OCI-LY3 (cell line): ENCODE measurements around the gene CYP2A7.
"Not testable (repeated sequence)": the region's sequence is repeated elsewhere in the genome, so short reads cannot be mapped to it uniquely, and the experiment has no call there.

Experiments used
- H2AFZ ChIP-seq: fragments of 200-600, 300-600 bp; shearing (Covaris generic); 2 replicates; pipeline ENCODE4 v1.6.0; 2014; ENCODE audit warnings: antibody characterized with exemption, low read depth, low read length
- H3K27ac ChIP-seq: fragments of 200-600, 300-600 bp; sonication (generic); 2 replicates; pipeline ENCODE4 v1.5.1; 2014; ENCODE audit warnings: mild to moderate bottlenecking, low read length, moderate library complexity, mixed read lengths
- H3K27me3 ChIP-seq: fragments of 200-600, 300-600 bp; sonication (generic); 2 replicates; pipeline ENCODE4 v1.6.1; 2014; ENCODE audit warnings: low read depth, low read length, mixed read lengths
- H3K36me3 ChIP-seq: fragments of 200-600, 300-600 bp; sonication (generic); replicated peaks from 2 replicates; pipeline ENCODE3; 2014; ENCODE audit warnings: low read depth, low read length, mixed read lengths
- H3K4me1 ChIP-seq: fragments of 300-600, 200-600 bp; sonication (generic); 2 replicates; pipeline ENCODE4 v1.6.1; 2014; ENCODE audit warnings: low read length, mixed read lengths
- H3K4me2 ChIP-seq: fragments of 200-600, 300-600 bp; sonication (generic); 2 replicates; pipeline ENCODE4 v1.6.1; 2014; ENCODE audit warnings: low read length, mixed read lengths
- H3K4me3 ChIP-seq: fragments of 300-600, 200-600 bp; sonication (generic); 2 replicates; pipeline ENCODE4 v1.5.1; 2014; ENCODE audit warnings: antibody characterized with exemption, mild to moderate bottlenecking, low read length, moderate library complexity
- H3K79me2 ChIP-seq: fragments of 300-600, 200-600 bp; shearing (Covaris generic); 2 replicates; pipeline ENCODE4 v1.6.1; 2014; ENCODE audit warnings: mild to moderate bottlenecking, low read length, mixed read lengths
- H3K9ac ChIP-seq: fragments of 300-600, 200-600 bp; shearing (Covaris generic); 2 replicates; pipeline ENCODE4 v1.6.0; 2014; ENCODE audit warnings: mild to moderate bottlenecking, low read length, moderate library complexity
- H3K9me3 ChIP-seq: fragments of 200-600, 300-600 bp; shearing (Covaris generic); 2 replicates; pipeline ENCODE4 v1.6.1; 2014; ENCODE audit warnings: low read length, mixed read lengths; ENCODE audit not compliant: insufficient read depth
- H4K20me1 ChIP-seq: fragments of 200-600, 300-600 bp; sonication (generic); 2 replicates; pipeline ENCODE4 v1.6.1; 2016; ENCODE audit warnings: low read length, mixed read lengths; ENCODE audit not compliant: insufficient read depth
- CTCF ChIP-seq: fragments of 200-600, 300-600 bp; sonication (generic); IDR thresholded peaks from 2 replicates; pipeline ENCODE4 v1.5.1; 2014; ENCODE audit warnings: antibody characterized with exemption, low read length, low read depth
- EZH2phosphoT487 ChIP-seq: fragments of 200-600 bp; shearing (Covaris generic); IDR thresholded peaks from 2 replicates; pipeline ENCODE4 v1.6.1; 2018; ENCODE audit warnings: antibody characterized with exemption, mixed run types, low read depth

Gene CYP2A7

GRCh38 chr19:40896843-40897789 lies 15.1 kb upstream of the CYP2A7 start:
- not testable (repeated sequence) for H4K20me1 ChIP-seq, H3K27ac ChIP-seq, H3K9ac ChIP-seq, H3K36me3 ChIP-seq, H3K4me3 ChIP-seq, H3K9me3 ChIP-seq, H2AFZ ChIP-seq, H3K4me2 ChIP-seq, H3K4me1 ChIP-seq, H3K79me2 ChIP-seq
- H3K27me3 ChIP-seq = peaks cover 12% of the 10 kb centered on the region

GRCh38 chr19:40896418-40896796 lies 14.4 kb upstream of the CYP2A7 start:
- Histone ChIP-seq H3K9me3 (no peaks in the 10 kb centered on the region), H3K27ac (no peak overlapping the region), H3K36me3 (no peaks in the 10 kb centered on the region), H3K4me2 (no peak overlapping the region), H2AFZ (no peak overlapping the region), H3K9ac (no peak overlapping the region), H3K4me3 (no peak overlapping the region), H3K79me2 (no peaks in the 10 kb centered on the region), H3K27me3 (peaks cover 15% of the 10 kb centered on the region), H3K4me1 (no peaks in the 10 kb centered on the region), H4K20me1 (no peaks in the 10 kb centered on the region)
- TF ChIP-seq EZH2phosphoT487 (no peak), CTCF (no peak)

GRCh38 chr19:40893112-40893511 lies 11.1 kb upstream of the CYP2A7 start:
- no peak overlapping the region for H3K27ac ChIP-seq
- H3K4me1 ChIP-seq = no peaks in the 10 kb centered on the region
- no peaks in the 10 kb centered on the region for H3K79me2 ChIP-seq
- no peak overlapping the region for H3K9ac ChIP-seq
- H2AFZ ChIP-seq = no peak overlapping the region
- peaks cover 27% of the 10 kb centered on the region for H3K27me3 ChIP-seq
- H3K4me2 ChIP-seq = no peak overlapping the region
- H3K9me3 ChIP-seq = no peaks in the 10 kb centered on the region
- H3K4me3 ChIP-seq = no peak overlapping the region
- TF ChIP-seq CTCF (no peak), EZH2phosphoT487 (no peak)
- H3K36me3 ChIP-seq = no peaks in the 10 kb centered on the region
- H4K20me1 ChIP-seq = no peaks in the 10 kb centered on the region

- Histone ChIP-seq H3K4me1 (no peaks in the 10 kb centered on the region), H2AFZ (no peak overlapping the region), H3K4me2 (no peak overlapping the region), H3K27me3 (peaks cover 23% of the 10 kb centered on the region), H3K4me3 (no peak overlapping the region), H4K20me1 (no peaks in the 10 kb centered on the region), H3K9ac (no peak overlapping the region), H3K79me2 (no peaks in the 10 kb centered on the region), H3K9me3 (no peaks in the 10 kb centered on the region), H3K36me3 (no peaks in the 10 kb centered on the region), H3K27ac (no peak overlapping the region)
- TF ChIP-seq EZH2phosphoT487 (no peak), CTCF (no peak)
These were observed 7.3 kb upstream of the CYP2A7 start for GRCh38 chr19:40889366-40889765.
